ENCODE measurements around the gene TUBGCP2.

DNA sequence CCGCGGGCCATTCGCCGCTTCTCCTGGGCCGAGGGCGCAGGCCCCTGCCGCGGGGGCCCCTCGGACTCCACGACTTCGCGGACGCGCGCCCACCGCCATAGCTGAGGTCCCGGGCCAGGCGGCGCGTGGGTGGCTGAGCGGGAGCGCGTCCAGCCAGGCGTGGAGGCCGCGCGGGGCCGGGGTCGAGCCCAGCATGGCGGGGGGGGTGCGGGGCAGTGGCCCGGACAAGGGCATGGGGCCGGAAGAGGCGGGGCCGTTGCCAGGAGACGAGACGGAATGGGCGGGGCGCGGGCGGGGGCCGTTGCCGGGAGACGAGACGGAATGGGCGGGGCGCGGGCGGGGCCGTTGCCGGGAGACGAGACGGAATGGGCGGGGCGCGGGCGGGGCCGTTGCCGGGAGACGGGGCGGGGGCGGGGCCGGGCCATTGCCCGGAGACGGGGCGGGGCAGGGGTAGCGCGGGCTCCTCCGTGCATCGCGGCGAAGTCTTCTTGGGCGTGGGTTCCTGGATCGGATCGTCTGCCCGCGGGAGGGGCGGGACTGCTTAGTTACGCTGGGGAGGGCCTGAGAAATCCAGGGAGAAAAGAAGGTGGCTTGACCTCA lies 46.8 kb downstream of the TUBGCP2 start:
- TF ChIP-seq, protein P1, sequence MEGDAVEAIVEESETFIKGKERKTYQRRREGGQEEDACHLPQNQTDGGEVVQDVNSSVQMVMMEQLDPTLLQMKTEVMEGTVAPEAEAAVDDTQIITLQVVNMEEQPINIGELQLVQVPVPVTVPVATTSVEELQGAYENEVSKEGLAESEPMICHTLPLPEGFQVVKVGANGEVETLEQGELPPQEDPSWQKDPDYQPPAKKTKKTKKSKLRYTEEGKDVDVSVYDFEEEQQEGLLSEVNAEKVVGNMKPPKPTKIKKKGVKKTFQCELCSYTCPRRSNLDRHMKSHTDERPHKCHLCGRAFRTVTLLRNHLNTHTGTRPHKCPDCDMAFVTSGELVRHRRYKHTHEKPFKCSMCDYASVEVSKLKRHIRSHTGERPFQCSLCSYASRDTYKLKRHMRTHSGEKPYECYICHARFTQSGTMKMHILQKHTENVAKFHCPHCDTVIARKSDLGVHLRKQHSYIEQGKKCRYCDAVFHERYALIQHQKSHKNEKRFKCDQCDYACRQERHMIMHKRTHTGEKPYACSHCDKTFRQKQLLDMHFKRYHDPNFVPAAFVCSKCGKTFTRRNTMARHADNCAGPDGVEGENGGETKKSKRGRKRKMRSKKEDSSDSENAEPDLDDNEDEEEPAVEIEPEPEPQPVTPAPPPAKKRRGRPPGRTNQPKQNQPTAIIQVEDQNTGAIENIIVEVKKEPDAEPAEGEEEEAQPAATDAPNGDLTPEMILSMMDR (conservative IDR thresholded peaks at IDR 0.05; ENCODE audit: low read depth, low read length): no peak
- no peak for TF ChIP-seq EZH2 (IDR thresholded peaks at IDR 0.05; ENCODE audit: borderline replicate concordance, low read depth, low read length, poor library complexity, severe bottlenecking)

Data from A673 (cell line).